K562 (cell line): ENCODE data around the gene TRMT2A. TPM values are rescaled to one million over a fixed set of nuclear protein-coding genes. Genes with fewer than 3 reads are reported as not detected.

Experiments used
- ARHGAP35 ChIP-seq: fragments of 450-650 bp; IDR thresholded peaks from 2 replicates; pipeline ENCODE4 v1.6.1; 2018; ENCODE audit not compliant: partially characterized antibody
- BRF1 ChIP-seq: IDR thresholded peaks from 3 replicates; pipeline ENCODE4 v1.6.1; 2011; ENCODE audit warnings: borderline replicate concordance, mild to moderate bottlenecking; ENCODE audit not compliant: insufficient read length; ENCODE audit errors: extremely low read depth
- CAMTA2 ChIP-seq: fragments of 250-450 bp; sonication (Bioruptor Pico); conservative IDR thresholded peaks from 2 replicates; pipeline ENCODE4 v1.5.1; 2022
- CBX8 ChIP-seq: fragments of 200-600 bp; sonication (generic); IDR thresholded peaks from 2 replicates; pipeline ENCODE4 v1.6.1; 2012; ENCODE audit warnings: borderline replicate concordance, mixed run types, low read depth, mild to moderate bottlenecking, moderate library complexity, mixed read lengths, low read length, control low read depth, inconsistent platforms; ENCODE audit not compliant: poor library complexity, severe bottlenecking; ENCODE audit errors: extremely low read depth
- CHD4 ChIP-seq: fragments of 200-600 bp; sonication (generic); IDR thresholded peaks from 3 replicates; pipeline ENCODE4 v1.6.1; 2012; ENCODE audit warnings: low read depth, mild to moderate bottlenecking, mixed read lengths, low read length, inconsistent platforms; ENCODE audit not compliant: insufficient read depth, insufficient replicate concordance, poor library complexity, severe bottlenecking
- CREM ChIP-seq: IDR thresholded peaks from 2 replicates; pipeline ENCODE4 v1.6.1; 2014; ENCODE audit warnings: antibody characterized with exemption, low read depth
- FOS ChIP-seq: IDR thresholded peaks from 3 replicates; pipeline ENCODE4 v1.6.1; 2011; ENCODE audit not compliant: insufficient read length; ENCODE audit errors: extremely low read depth
- HDAC3 ChIP-seq: fragments of 450-650 bp; IDR thresholded peaks from 2 replicates; pipeline ENCODE4 v1.6.1; 2018; ENCODE audit warnings: borderline replicate concordance, mild to moderate bottlenecking, moderate library complexity; ENCODE audit not compliant: partially characterized antibody
- KLF10 ChIP-seq: fragments of 250-450 bp; sonication (Bioruptor Pico); IDR thresholded peaks from 2 replicates; pipeline ENCODE4 v1.6.1; 2021; ENCODE audit warnings: matching md5 sums
- MED1 ChIP-seq: sonication (generic); formaldehyde crosslinking; IDR thresholded peaks from 2 replicates; pipeline ENCODE4 v1.8.1; 2023; ENCODE audit warnings: missing genetic modification reagents, borderline replicate concordance
- MYC ChIP-seq, 2 experiments: fragments of 250-450 bp in 1 of 2; sonication (Bioruptor Pico) in 1 of 2; IDR thresholded peaks; 2 replicates each; pipeline versions ENCODE4 v1.5.1 to v1.6.1; 2012 to 2021; ENCODE audit warnings: low read depth in 2 of 2, borderline replicate concordance in 1 of 2, improper control_type of control experiment in 1 of 2, low read length in 1 of 2, mild to moderate bottlenecking in 1 of 2, moderate library complexity in 1 of 2
- NFIC ChIP-seq: fragments of 450-650 bp; IDR thresholded peaks from 2 replicates; pipeline ENCODE4 v1.6.1; 2017; ENCODE audit warnings: mild to moderate bottlenecking, inconsistent platforms
- NR2C1 ChIP-seq, 2 experiments: fragments of 450-650 bp; IDR thresholded peaks; 2 replicates each; pipeline ENCODE4 v1.6.1; 2017; ENCODE audit warnings: mild to moderate bottlenecking in 2 of 2, antibody characterized with exemption in 1 of 2, inconsistent platforms in 1 of 2, missing compliant biosample characterization in 1 of 2, missing genetic modification characterization in 1 of 2
- POLR2H ChIP-seq: IDR thresholded peaks from 2 replicates; pipeline ENCODE4 v1.6.1; 2016; ENCODE audit warnings: missing genetic modification characterization, low read depth, mild to moderate bottlenecking, control low read depth, missing compliant biosample characterization, moderate library complexity
- PPARD ChIP-seq: fragments of 250-450 bp; sonication (Bioruptor Pico); IDR thresholded peaks from 2 replicates; pipeline ENCODE4 v1.8.0; 2022; ENCODE audit warnings: inconsistent platforms, mild to moderate bottlenecking, moderate library complexity
- RBM14 ChIP-seq: fragments of 200-400 bp; formaldehyde crosslinking; IDR thresholded peaks from 2 replicates; pipeline ENCODE4 v1.6.1; 2018; ENCODE audit warnings: low read depth, mild to moderate bottlenecking, low read length, moderate library complexity, borderline replicate concordance; ENCODE audit not compliant: insufficient read depth
- XRCC4 ChIP-seq: IDR thresholded peaks from one replicate; pipeline ENCODE4 v1.6.1; 2011; ENCODE audit not compliant: insufficient read depth, insufficient read length; ENCODE audit errors: extremely low read depth
- ZNF41 ChIP-seq: fragments of 250-450 bp; sonication (Bioruptor Pico); conservative IDR thresholded peaks from 2 replicates; pipeline ENCODE4 v1.4.0; 2020; ENCODE audit warnings: mild to moderate bottlenecking
- polyA plus RNA-seq, 8 experiments: library from polyadenylated mRNA; depleted of rRNA in 4 of 8; stranded (reverse) in 5 of 8; unstranded in 3 of 8; fragments of >200 nt; fragmentation: Nextera tagmentation in 2 of 8; fragmentation: Illumina TruSeq in 1 of 8; extraction: Ambion mirVana in 2 of 8; extraction: Trizol in 1 of 8; gene quantifications; 2 replicates each; pipeline versions ENCODE4 v1.2.1 to v1.2.3, GENCODE V29; 2011 to 2014; ENCODE audit warnings: inconsistent platforms in 1 of 8, missing spikeins in 1 of 8
- total RNA-seq, 7 experiments: library from RNA; depleted of rRNA in 6 of 7; stranded (reverse); fragments of >200 nt in 6 of 7; fragmentation: Illumina TruSeq in 2 of 7; extraction: Trizol in 2 of 7; gene quantifications; 2 replicates each; pipeline versions ENCODE4 v1.2.1 to v1.2.3, GENCODE V29; 2011 to 2021; ENCODE audit warnings: low replicate concordance in 1 of 7
- TF ChIP-seq, protein P1 (sequence below): fragments of 250-450 bp; sonication (Bioruptor Pico); IDR thresholded peaks from 2 replicates; pipeline ENCODE4 v1.5.0; 2020; ENCODE audit warnings: mild to moderate bottlenecking
- TF ChIP-seq, protein P2 (sequence below): fragments of 450-650 bp; formaldehyde crosslinking; IDR thresholded peaks from 2 replicates; pipeline ENCODE4 v1.4.0; 2022; ENCODE audit warnings: missing genetic modification characterization
- TF ChIP-seq, protein P3 (sequence below): fragments of 450-650 bp; IDR thresholded peaks from 2 replicates; pipeline ENCODE4 v1.6.1; 2016; ENCODE audit warnings: antibody characterized with exemption

TRMT2A gene
- total and polyA plus RNA-seq, 9 of the 15 experiments (the other 6 are each of a cell fraction or from before 2014, with no cell fraction given) = 1.6 to 265 (median 140) TPM

DNA sequence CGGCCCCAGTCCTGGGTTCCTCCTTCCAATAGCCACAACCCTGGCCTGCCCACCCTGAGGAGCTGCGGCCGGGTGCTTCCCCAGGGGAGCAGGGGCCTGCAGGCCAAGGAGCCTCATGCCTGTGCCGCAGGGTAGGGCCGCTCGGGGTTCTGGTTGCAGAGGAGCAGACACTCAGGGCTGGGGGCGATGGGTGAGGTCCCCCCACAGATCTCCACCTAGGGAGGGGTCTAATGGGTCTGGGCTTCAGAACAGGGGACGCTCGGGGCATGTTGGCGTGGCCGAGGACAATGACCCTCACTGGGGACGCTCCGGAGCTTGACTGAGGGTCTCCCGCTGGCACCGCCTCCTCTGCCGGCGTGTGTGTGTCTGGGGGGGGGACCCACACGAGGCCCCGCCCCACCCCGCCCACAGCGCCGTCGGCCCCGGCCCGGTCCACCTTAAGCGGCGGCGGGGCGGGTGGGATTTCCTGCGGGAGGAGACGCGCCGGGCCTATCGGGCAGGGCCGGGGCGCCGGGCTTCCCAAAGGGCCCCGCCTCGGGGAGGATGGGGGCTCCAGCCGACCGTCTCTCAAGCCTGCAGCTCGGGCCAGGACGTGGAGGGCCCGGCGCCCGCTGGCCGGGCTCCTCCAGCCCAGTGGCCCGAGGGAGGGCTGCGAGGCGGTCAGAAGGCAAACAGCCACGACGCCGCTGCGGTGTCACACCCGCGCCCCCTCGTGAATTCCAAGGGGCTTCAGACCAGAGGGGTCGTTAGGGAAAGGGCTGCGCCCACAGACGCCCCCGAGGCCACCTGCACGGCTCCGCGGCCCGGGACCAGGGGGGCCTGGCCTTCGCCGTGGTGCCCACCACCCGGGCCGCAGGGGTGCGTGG lies 13.9 kb upstream of the TRMT2A start (continued):
- TF ChIP-seq, protein P1, sequence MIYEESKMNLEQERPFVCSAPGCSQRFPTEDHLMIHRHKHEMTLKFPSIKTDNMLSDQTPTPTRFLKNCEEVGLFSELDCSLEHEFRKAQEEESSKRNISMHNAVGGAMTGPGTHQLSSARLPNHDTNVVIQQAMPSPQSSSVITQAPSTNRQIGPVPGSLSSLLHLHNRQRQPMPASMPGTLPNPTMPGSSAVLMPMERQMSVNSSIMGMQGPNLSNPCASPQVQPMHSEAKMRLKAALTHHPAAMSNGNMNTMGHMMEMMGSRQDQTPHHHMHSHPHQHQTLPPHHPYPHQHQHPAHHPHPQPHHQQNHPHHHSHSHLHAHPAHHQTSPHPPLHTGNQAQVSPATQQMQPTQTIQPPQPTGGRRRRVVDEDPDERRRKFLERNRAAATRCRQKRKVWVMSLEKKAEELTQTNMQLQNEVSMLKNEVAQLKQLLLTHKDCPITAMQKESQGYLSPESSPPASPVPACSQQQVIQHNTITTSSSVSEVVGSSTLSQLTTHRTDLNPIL (CRISPR knock-in tag) = no peak
- TF ChIP-seq CAMTA2 (CRISPR knock-in tag) (peak; percentile 65; the same call in 1 of the 2 replicates), BRF1 (no peak), FOS (no peak), PPARD (CRISPR knock-in tag) (peak; percentile 63; the same call in 1 of the 2 replicates), CREM (peak; percentile 53; the same call in 1 of the 2 replicates), CHD4 (no peak), NR2C1 (IDR thresholded peaks at IDR 0.05) (no peak), NR2C1 (tag; IDR thresholded peaks at IDR 0.05) (no peak), XRCC4 (no peak), CBX8 (no peak), MYC (IDR thresholded peaks at IDR 0.05; ENCODE audit: low read depth, low read length) (no peak; the same call in 1 of the 2 replicates), MYC (CRISPR knock-in tag; IDR thresholded peaks at IDR 0.05; ENCODE audit: borderline replicate concordance, low read depth) (peak; percentile 82; the same call in 1 of the 2 replicates), RBM14 (0 out of 2 replicates have a peak, but pooled peaks have one; percentile 47), ZNF41 (CRISPR knock-in tag) (0 out of 2 replicates have a peak, but pooled peaks have one; percentile 35), ARHGAP35 (peak; percentile 41), NFIC (peak; percentile 60), POLR2H (tag) (no peak), KLF10 (no peak), MED1 (CRISPR knock-in tag) (no peak), HDAC3 (no peak)
- TF ChIP-seq, protein P2, sequence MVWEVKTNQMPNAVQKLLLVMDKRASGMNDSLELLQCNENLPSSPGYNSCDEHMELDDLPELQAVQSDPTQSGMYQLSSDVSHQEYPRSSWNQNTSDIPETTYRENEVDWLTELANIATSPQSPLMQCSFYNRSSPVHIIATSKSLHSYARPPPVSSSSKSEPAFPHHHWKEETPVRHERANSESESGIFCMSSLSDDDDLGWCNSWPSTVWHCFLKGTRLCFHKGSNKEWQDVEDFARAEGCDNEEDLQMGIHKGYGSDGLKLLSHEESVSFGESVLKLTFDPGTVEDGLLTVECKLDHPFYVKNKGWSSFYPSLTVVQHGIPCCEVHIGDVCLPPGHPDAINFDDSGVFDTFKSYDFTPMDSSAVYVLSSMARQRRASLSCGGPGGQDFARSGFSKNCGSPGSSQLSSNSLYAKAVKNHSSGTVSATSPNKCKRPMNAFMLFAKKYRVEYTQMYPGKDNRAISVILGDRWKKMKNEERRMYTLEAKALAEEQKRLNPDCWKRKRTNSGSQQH (CRISPR knock-in tag) = 0 out of 2 replicates have a peak, but pooled peaks have one; percentile 45
- TF ChIP-seq, protein P3, sequence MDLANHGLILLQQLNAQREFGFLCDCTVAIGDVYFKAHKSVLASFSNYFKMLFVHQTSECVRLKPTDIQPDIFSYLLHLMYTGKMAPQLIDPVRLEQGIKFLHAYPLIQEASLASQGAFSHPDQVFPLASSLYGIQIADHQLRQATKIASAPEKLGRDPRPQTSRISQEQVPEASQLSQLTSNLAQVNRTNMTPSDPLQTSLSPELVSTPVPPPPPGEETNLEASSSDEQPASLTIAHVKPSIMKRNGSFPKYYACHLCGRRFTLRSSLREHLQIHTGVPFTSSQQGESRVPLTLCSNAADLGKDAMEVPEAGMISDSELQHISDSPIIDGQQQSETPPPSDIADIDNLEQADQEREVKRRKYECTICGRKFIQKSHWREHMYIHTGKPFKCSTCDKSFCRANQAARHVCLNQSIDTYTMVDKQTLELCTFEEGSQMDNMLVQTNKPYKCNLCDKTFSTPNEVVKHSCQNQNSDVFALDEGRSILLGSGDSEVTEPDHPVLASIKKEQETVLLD = no peak
